GM12878 (cell line): ENCODE results near the gene TMEM182. TPM values are rescaled to one million over a fixed set of nuclear protein-coding genes. Genes with fewer than 3 reads are reported as not detected.

ENCODE experiments used
- ATAC-seq: fragments of 200-7000 bp; cut with Tn5 transposase; 3 replicates; pipeline ENCODE4 v1.9.1; 2020; ENCODE audit warnings: mild to moderate bottlenecking, moderate library complexity
- BruUV-seq: library from RNA; stranded (reverse); fragments of 400-500 nt; replicated peaks from 2 replicates; lab custom pipeline; 2021; lab: Mats Ljungman, UMichigan
- CTCF ChIA-PET: fragments of 300-600 bp; sonication (Branson Sonifier 250); formaldehyde crosslinking; extraction: SDS; loops from one replicate; lab custom pipeline; 2021; ENCODE audit warnings: inconsistent platforms; lab: Yijun Ruan, JAX
- POLR2A ChIA-PET: fragments of 350-600 bp; formaldehyde crosslinking; extraction: SDS; loops from one replicate; lab custom pipeline; 2021; ENCODE audit warnings: inconsistent platforms; lab: Charles Lee
- RAD21 ChIA-PET: fragments of 300-600 bp; sonication (Branson Sonifier 250); formaldehyde crosslinking; loops from one replicate; lab custom pipeline; 2023; ENCODE audit warnings: antibody characterized with exemption; ENCODE audit not compliant: unreplicated experiment; lab: Charles Lee
- SMC1A ChIA-PET: fragments of 300-600 bp; sonication (Branson Sonifier 250); formaldehyde crosslinking; loops from one replicate; lab custom pipeline; 2023; ENCODE audit not compliant: unreplicated experiment, uncharacterized antibody; lab: Charles Lee
- DNase-seq: peaks from one replicate; pipeline ENCODE4 v3.0.0-alpha.2; 2011; ENCODE audit warnings: low read depth, low spot score
- FAIRE-seq: peaks from 3 replicates; lab custom pipeline; 2011; peaks lifted over from hg19 to GRCh38; lab: Jason Lieb, UNC
- H2AFZ ChIP-seq: 2 replicates; pipeline ENCODE4 v1.6.0; 2011; ENCODE audit warnings: low read depth, low read length, control low read depth; ENCODE audit not compliant: control insufficient read depth
- H3K27ac ChIP-seq: 2 replicates; pipeline ENCODE4 v1.5.1; 2011; ENCODE audit warnings: control low read depth; ENCODE audit not compliant: control insufficient read depth, insufficient read depth
- H3K27me3 ChIP-seq, 2 experiments: replicated peaks in 1 of 2; 2 replicates each; pipeline versions ENCODE4 v1.6.0 to v1.6.1; 2011; ENCODE audit warnings: low read length in 1 of 2; ENCODE audit not compliant: control insufficient read depth in 2 of 2, insufficient read depth in 2 of 2
- H3K36me3 ChIP-seq, 2 experiments: 2 replicates each; pipeline ENCODE4 v1.5.1; 2011; ENCODE audit warnings: low read length in 1 of 2; ENCODE audit not compliant: control insufficient read depth in 2 of 2, insufficient read depth in 2 of 2
- H3K4me1 ChIP-seq: 2 replicates; pipeline ENCODE4 v1.6.1; 2011; ENCODE audit warnings: mild to moderate bottlenecking, low read length, moderate library complexity, mixed read lengths; ENCODE audit not compliant: control insufficient read depth, insufficient read depth
- H3K4me2 ChIP-seq: 2 replicates; pipeline ENCODE4 v1.6.0; 2011; ENCODE audit warnings: control low read depth; ENCODE audit not compliant: control insufficient read depth, insufficient read depth
- H3K4me3 ChIP-seq: fragments of 200-600 bp; sonication (generic); 2 replicates; pipeline ENCODE4 v1.5.1; 2016
- H3K79me2 ChIP-seq: 2 replicates; pipeline ENCODE4 v1.6.0; 2011; ENCODE audit warnings: low read length; ENCODE audit not compliant: control insufficient read depth, insufficient read depth
- H3K9ac ChIP-seq: 2 replicates; pipeline ENCODE4 v1.8.0; 2011; ENCODE audit warnings: low read length, control low read depth, mixed read lengths; ENCODE audit not compliant: control insufficient read depth, insufficient read depth
- H3K9me3 ChIP-seq: replicated peaks from 3 replicates; pipeline ENCODE4 v1.5.1; 2011; ENCODE audit warnings: mild to moderate bottlenecking, low read length; ENCODE audit not compliant: control insufficient read depth, insufficient read depth
- H4K20me1 ChIP-seq: 2 replicates; pipeline ENCODE4 v1.6.0; 2011; ENCODE audit not compliant: control insufficient read depth, insufficient read depth
- ATF7 ChIP-seq: fragments of 450-650 bp; IDR thresholded peaks from 2 replicates; pipeline ENCODE4 v1.6.1; 2016; ENCODE audit warnings: low read depth, mild to moderate bottlenecking
- CBX5 ChIP-seq: sonication (generic); IDR thresholded peaks from 2 replicates; pipeline ENCODE4 v1.6.1; 2016; ENCODE audit warnings: low read depth, moderate library complexity, mild to moderate bottlenecking, inconsistent platforms
- E2F4 ChIP-seq: IDR thresholded peaks from 2 replicates; pipeline ENCODE4 v1.6.1; 2012; ENCODE audit warnings: low read depth, low read length, improper control_type of control experiment
- EGR1 ChIP-seq, 2 experiments: IDR thresholded peaks; 1 replicate in 1 of 2; 2 replicates in 1 of 2; pipeline ENCODE4 v1.6.1; 2011 to 2012; ENCODE audit warnings: low read depth in 2 of 2, low read length in 2 of 2, borderline replicate concordance in 1 of 2, mild to moderate bottlenecking in 1 of 2, moderate library complexity in 1 of 2
- MXI1 ChIP-seq: fragments of 150-350 bp; IDR thresholded peaks from 2 replicates; pipeline ENCODE4 v1.6.1; 2011; ENCODE audit warnings: low read depth, mild to moderate bottlenecking, inconsistent platforms, low read length, improper control_type of control experiment
- NR2C1 ChIP-seq: fragments of 450-650 bp; IDR thresholded peaks from 2 replicates; pipeline ENCODE4 v1.6.1; 2017; ENCODE audit warnings: antibody characterized with exemption, mild to moderate bottlenecking, moderate library complexity
- NR2F1 ChIP-seq: fragments of 450-650 bp; conservative IDR thresholded peaks from 2 replicates; pipeline ENCODE4 v1.6.1; 2017; ENCODE audit warnings: mild to moderate bottlenecking
- NRF1 ChIP-seq: conservative IDR thresholded peaks from 2 replicates; pipeline ENCODE4 v1.6.1; 2011; ENCODE audit warnings: mild to moderate bottlenecking, low read depth, low read length, improper control_type of control experiment
- PML ChIP-seq: IDR thresholded peaks from 2 replicates; pipeline ENCODE4 v1.6.1; 2012; ENCODE audit warnings: low read length, inconsistent platforms
- POLR2A ChIP-seq: IDR thresholded peaks from 2 replicates; pipeline ENCODE4 v1.6.1; 2011; ENCODE audit warnings: low read depth, mild to moderate bottlenecking, low read length
- SIX5 ChIP-seq: IDR thresholded peaks from 2 replicates; pipeline ENCODE4 v1.6.1; 2011; ENCODE audit warnings: mild to moderate bottlenecking, low read depth, low read length, moderate library complexity; ENCODE audit not compliant: severe bottlenecking
- SRF ChIP-seq, 2 experiments: IDR thresholded peaks; 2 replicates each; pipeline ENCODE4 v1.6.1; 2011; ENCODE audit warnings: low read depth in 2 of 2, low read length in 2 of 2, mild to moderate bottlenecking in 1 of 2, moderate library complexity in 1 of 2
- ZBTB4 ChIP-seq: fragments of 450-650 bp; formaldehyde crosslinking; IDR thresholded peaks from 2 replicates; pipeline ENCODE4 v1.4.0; 2022; ENCODE audit warnings: mild to moderate bottlenecking, moderate library complexity
- ZNF622 ChIP-seq: fragments of 450-650 bp; IDR thresholded peaks from 2 replicates; pipeline ENCODE4 v1.6.1; 2017; ENCODE audit warnings: mild to moderate bottlenecking, inconsistent platforms
- WGBS: methylation state at CpG from one replicate; pipeline ENCODE4 v1.1.6; 2016; ENCODE audit warnings: low lambda C conversion rate; ENCODE audit not compliant: insufficient replicate concordance, insufficient coverage; ENCODE audit errors: missing lambda C conversion rate; 5-methylcytosine and 5-hydroxymethylcytosine counted together
- in situ Hi-C: fragments of 300-500 bp; cut with MboI; formaldehyde crosslinking; loops from 9 replicates; pipeline ENCODE4 v1.14.3; 2018; ENCODE audit warnings: mixed read lengths
- intact Hi-C: fragments of 100-400 bp; cut with micrococcal nuclease; formaldehyde crosslinking; loops from one replicate; pipeline ENCODE4 v1.14.2; 2022; ENCODE audit not compliant: unreplicated experiment
- polyA plus RNA-seq, 11 experiments: library from polyadenylated mRNA; depleted of rRNA in 4 of 11; unstranded in 6 of 11; stranded (reverse) in 5 of 11; fragments of >200 nt; fragmentation: Nextera tagmentation in 4 of 11; fragmentation: Illumina TruSeq in 1 of 11; extraction: Ambion mirVana in 4 of 11; extraction: Trizol in 1 of 11; gene quantifications; 1 replicate in 1 of 11; 2 replicates in 10 of 11; pipeline versions ENCODE4 v1.2.1 to v1.2.3, GENCODE V29; 2011 to 2016; ENCODE audit warnings: inconsistent platforms in 2 of 11, missing spikeins in 2 of 11, low read depth in 1 of 11
- total RNA-seq, 4 experiments: library from RNA; depleted of rRNA in 3 of 4; stranded (reverse); fragments of >200 nt in 3 of 4; fragmentation: Illumina TruSeq in 1 of 4; extraction: Trizol in 1 of 4; gene quantifications; 2 replicates each; pipeline versions ENCODE4 v1.2.1 to v1.2.3, GENCODE V29; 2013 to 2021

Gene TMEM182
- total and polyA plus RNA-seq, 10 of the 15 experiments (the other 5 are each of a cell fraction or from before 2014, with no cell fraction given), result 1.8 to 5.4 (median 3.1) TPM

- Histone ChIP-seq H3K36me3 (peaks cover 0 to 2% of the 10 kb centered on the region in 2 experiments; a peak in 1 of 4 replicates), H3K79me2 (peaks cover 10% of the 10 kb centered on the region), H3K4me3 (peak overlapping the region; percentile 97), H3K27ac (peak overlapping the region; percentile 68), H4K20me1 (no peaks in the 10 kb centered on the region), H3K9ac (peak overlapping the region; percentile 77), H2AFZ (peak overlapping the region; percentile 99), H3K27me3 (no peaks in the 10 kb centered on the region), H3K4me1 (peaks cover 14% of the 10 kb centered on the region), H3K9me3 (no peaks in the 10 kb centered on the region), H3K4me2 (peak overlapping the region; percentile 99)
- ChIA-PET POLR2A (interaction anchor here (0.5 to 1.5 kb wide), 3 partner anchors 12 to 727 kb away, joined by 3 to 4 read pairs (median 3); no protein-coding TSS in a partner anchor), CTCF (interaction anchor here (0.6 to 8.8 kb wide), 6 partner anchors 7 to 264 kb away, joined by 3 to 130 read pairs (median 4); partner anchors contain the start of gene SLC9A4), RAD21 (interaction anchor here (0.6 to 1.1 kb wide), 2 partner anchors 29 to 36 kb away, joined by 3 read pairs; no protein-coding TSS in a partner anchor), SMC1A (interaction anchor here (0.6 to 4.3 kb wide), 6 partner anchors 11 to 119 kb away, joined by 3 to 14 read pairs (median 3); no protein-coding TSS in a partner anchor)
- intact Hi-C loops (no loop called here), in situ Hi-C loops (no loop called here)
- BruUV-seq, result TSS peak; percentile 93
- FAIRE-seq (no peak), ATAC-seq (peak; percentile 96), DNase-seq (no peak)
- WGBS, result under 1% methylated on average over 46 of the region's 52 CpGs
- TF ChIP-seq EGR1 (IDR thresholded peaks at IDR 0.05; ENCODE audit: borderline replicate concordance in 1 of 2, low read depth in 2 of 2, low read length in 2 of 2) (peak in 1 of 2 experiments; percentile 53; a peak in 1 of 3 replicates), PML (no peak; the same call in 1 of the 2 replicates), NR2F1 (no peak), ZBTB4 (CRISPR knock-in tag) (no peak), SRF (IDR thresholded peaks at IDR 0.05; ENCODE audit: low read depth in 2 of 2, low read length in 2 of 2) (no peak), ATF7 (no peak), SIX5 (no peak), ZNF622 (no peak), CBX5 (no peak), MXI1 (peak; percentile 56; the same call in 1 of the 2 replicates), NRF1 (peak; percentile 84), POLR2A (peak; percentile 90), E2F4 (no peak), NR2C1 (no peak)
Observed at GRCh38 chr2:102736410-102737409, 25.1 kb upstream of the TMEM182 start.
